Colon (tissue), 2 donors: ENCODE measurements around the gene LHFPL2.
A peak's percentile ranks its signal among the peaks of the same experiment; 100 is the strongest.

Source experiments
- FAIRE-seq: peaks from 2 replicates; lab custom pipeline; 2012; peaks lifted over from hg19 to GRCh38; lab: Jason Lieb, UNC
- donor health status: control.
- donor health status: control.

The LHFPL2 gene

DNA sequence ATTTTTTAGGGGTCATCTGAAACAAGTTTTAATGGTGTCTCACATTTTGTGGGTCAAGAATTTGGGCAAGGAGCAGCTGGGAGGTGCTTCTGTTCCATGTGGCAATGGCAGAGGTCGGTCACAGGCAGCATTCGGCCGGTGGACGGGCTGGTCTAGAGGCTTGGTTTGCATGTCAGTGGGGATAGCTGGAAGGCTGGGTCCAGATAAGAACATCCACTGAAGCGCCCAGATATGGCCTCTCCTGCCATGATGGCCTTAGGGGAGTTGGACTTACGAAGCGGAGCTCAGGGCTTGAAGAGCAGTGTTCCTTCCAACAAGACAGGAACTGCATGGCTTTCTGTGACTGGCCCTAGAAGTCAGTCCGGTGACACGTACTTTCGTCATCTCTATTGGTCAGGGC, 30.3 kb downstream of the LHFPL2 start:
- no peak for FAIRE-seq

DNA sequence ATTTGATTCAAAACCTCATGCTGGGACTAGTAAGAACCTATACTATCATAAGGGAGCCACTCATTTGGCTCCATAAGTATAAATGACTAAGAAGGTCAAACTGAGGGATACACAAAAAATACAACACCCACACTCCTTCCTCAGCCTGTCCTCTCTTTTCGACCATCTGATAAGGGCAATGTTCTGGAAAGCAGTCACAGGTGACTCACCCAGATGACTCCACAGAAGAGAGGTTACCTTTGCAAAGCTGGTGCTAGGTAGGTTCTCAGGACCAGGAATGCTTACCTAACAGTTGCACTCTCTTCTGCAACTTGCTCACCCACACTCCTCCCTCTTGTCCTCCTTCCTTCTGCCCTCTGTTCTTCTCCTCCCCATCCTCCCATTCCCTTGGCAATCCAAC, 32.9 kb downstream of the LHFPL2 start:
- FAIRE-seq = no peak

DNA sequence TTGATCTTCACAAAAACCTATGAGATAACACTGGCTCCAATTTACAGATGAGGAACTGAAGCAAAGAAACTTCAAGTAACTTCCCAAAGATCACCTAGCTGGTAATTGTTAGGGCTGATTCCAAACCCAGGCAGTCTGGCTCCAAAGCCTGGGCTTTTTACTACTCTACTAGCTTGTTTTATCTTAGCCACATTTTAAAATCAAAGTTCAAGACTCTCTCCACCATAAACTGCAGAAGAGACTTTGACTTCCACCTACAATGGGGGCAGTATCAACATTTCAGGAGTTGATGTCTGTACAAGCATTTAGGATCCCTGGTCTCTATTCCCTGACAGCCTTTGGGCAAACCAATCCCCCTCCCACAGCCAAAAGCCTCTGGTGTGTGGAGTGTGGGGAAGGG, 33.8 kb downstream of the LHFPL2 start:
- no peak for FAIRE-seq

DNA sequence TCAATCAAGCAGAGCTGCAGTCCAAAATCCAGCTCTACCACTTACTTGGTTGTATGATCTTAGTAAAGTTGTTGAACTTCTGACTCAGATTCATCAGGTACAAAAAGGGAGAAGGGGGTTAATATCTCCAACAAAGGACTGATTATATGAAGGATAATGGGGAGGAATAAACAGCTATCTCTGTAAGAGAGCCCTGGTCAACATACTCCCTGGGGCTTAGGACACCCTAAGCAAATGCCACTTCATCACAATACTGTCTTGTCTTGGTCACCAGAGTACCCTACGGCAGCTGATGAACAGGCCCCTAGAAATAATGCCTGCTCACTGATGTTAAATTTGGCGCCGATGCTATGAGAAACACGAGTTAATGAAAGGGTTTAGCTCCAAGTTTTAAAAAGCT, 34.8 kb downstream of the LHFPL2 start:
- no peak for FAIRE-seq

DNA sequence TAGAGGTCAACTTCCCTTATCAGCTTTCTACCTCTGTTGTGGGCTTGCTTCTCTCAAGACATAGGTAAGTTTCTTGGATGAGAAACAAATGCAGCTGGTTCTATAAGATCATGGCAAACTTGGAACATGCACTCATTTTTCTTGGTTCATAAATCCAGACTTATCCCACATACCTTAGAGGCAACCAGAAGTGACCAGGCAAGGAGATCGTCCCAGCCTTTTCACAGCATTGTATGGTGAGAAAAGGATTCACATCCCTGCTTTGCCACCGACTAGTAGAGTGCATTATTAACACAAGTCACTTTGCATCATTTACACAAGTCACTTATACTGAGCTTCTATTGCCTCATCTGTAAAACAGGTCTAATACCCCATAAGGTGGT, 35.4 kb downstream of the LHFPL2 start:
- FAIRE-seq = no peak

DNA sequence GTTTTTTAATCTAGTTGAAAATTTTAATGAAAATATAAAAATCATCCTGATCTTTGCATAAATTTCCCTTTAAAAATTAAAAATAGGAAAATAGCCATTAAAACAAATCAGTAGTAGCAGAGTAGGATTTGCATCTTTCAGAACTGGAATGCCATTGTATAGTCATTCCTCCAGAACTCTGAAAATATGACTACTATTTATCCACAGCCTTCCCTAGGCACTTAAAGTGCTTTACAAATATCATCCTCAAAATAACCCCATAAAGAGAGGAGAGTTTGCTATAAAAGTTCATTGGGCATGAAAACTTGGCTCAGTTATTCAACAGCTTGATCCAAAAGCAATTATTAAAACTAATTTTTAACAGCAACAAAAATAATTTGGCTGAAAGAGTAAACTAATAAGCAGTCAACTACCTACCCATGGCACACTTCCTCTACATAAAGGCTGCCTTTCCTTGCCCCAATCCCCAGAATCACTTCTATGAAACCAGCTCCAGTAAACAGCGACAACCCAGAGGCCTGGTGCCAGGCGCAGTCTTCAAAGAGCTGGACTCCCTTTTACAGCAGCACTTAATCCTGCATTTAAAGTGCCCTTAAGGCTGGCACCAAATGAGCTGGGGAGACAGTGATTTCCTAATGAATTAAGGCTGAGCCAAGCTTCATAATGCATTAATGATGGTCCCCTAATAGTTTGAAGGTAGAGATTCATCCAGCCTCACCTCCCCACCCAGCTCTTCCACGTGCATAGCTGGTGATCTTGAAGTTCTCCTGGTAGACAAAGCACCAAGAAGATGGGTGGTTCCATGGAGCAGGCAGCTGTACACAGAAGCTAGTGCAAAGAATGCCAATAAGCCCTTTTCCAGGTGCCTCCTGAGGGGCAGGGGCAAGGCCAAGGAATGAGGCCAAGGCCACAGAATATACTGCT, 36.1 kb downstream of the LHFPL2 start:
- peak; percentile 41 for FAIRE-seq

DNA sequence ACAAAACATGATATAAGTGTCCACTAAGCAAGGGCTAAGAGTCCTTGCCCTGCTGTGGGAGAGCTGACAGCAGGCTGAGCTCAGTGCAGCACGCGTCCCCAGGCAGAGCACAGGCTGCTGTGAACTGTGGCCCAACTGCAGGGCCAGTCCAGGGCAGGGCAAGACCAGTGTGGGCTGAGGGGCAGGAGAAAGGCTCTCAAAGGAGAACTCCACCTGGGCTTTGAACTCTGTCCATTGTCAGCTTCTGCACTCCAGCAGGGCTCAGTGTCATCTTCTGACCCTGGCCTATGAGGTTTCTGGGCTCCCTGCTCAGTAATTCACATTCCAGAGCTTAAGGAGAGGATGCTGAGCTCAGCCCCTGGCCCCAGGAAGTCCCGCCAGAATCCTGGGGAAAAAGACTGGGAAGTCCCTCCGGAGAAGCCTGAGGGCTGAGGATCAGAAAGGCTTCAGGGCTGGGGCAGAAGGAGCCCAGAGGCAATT, 37.4 kb downstream of the LHFPL2 start:
- no peak for FAIRE-seq

DNA sequence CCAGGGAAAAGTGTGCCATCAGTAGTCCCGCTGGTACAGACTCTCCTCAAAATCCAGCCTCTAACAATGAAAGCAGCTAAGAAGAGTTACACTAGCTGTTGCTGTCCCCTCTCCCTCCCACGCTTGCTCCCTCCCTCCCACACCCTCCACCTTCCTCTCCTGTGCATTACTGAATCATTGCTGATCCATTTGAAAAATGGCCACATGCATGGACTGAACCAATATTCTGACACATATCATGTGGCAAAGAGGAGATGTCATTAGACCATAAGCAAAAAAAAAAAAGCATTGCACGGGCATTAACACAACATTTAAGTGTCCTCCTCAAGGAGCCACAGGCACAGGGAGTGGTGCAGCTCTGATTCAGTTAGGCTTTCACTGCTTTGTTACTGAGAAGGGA, 37.9 kb downstream of the LHFPL2 start:
- FAIRE-seq = no peak

DNA sequence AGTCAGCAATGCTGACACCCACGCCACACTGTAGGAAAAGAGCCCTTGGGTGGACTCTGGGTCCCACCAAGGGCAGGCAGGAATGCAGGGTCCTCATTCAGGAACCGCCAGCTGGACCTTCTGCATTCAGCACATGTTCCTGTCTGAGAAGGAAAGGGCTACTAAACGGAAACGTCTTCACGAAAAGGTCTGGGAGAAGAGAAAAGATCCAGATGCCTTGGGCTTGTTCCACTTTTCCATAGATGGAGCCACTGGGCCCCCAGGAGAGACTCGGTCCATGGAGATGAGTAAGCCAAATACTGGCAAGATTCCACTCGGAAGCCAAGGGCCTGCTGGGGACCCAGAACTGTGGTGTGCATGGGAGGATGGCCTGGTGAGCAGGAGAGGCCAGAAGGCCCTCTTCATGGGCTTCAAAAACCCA, 38.4 kb downstream of the LHFPL2 start:
- FAIRE-seq = no peak

DNA sequence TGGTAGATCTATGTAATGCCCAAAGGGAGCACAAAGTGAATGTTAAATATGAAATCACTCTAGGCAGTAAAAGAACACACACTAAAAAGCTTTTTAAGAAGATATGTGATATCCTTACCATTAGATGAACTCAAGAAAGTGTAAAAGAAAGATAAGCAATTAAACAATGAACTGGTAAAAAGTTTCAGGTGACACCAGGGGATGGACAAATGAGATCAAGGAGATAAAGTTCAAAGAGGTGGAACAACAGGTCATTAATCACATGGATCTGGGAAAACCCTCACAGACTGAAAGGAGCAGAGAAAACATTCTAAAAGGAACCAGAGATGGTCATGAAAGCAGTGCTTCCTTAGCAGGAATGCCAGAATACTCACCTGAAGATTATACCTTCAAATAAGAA, 40.7 kb downstream of the LHFPL2 start:
- FAIRE-seq = no peak

DNA sequence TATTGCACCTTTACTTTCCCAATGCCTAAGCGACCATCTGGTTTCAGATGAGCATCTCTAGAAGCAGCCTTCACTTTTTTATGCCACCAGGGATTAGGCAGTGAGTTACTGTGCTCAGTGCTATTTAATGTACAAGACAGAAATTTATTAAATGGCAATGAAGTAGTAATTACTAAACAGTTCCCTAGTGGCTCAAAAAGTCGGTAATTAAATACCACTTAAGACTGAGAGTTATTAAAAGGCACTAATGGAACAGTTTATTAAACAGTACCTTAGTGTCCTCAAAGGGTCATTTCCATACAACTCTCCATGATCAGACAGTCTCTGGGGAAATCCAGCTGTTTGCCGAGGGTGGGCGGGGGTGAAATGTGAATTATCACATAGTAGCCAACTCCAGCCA, 42.3 kb downstream of the LHFPL2 start:
- FAIRE-seq = no peak

DNA sequence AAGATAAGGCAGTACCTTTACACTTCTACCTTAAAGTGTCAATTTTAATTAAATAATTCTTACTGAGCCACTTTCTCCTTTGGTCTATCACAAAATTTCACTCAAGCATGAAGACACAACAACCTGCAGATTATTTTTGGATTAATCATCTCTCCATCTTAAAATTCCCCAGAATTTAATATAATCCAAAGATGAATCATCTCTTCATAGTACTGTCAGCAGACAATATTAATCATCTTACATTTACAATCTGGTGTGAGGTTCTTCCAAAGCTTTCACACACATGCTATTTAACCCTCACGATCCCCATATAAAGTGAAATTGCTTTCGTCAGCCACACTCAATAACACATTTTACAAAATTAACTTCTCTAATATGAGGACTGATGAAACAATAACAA, 43.0 kb downstream of the LHFPL2 start:
- FAIRE-seq = no peak

DNA sequence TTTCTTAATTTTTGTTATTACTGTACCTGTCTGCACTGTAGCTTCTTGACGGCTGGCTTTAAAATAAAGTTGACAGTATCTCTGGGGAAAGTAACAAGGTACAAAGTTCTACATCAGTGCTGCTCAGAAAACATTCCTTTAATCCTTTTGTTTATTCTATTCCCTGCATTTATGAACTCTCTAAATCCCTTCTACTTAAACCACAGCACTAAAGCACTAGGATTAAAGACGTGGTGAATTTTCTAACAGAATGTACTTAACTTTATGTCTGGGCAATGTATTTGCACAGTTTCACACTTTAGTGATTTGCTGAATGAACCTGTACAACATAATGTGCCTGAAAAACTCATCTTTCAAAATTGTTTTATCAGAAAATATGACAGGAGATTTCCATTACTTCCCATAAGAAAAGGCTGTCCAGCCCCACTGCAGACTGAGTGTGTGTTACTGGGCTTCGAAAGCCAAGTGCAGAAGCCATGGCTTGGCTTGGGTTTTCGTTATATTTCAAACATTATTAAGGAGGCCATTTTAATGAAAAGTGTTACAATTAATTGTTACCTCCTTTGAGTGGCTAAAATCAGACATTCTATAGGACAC, 43.8 kb downstream of the LHFPL2 start:
- FAIRE-seq = peak; percentile 33

DNA sequence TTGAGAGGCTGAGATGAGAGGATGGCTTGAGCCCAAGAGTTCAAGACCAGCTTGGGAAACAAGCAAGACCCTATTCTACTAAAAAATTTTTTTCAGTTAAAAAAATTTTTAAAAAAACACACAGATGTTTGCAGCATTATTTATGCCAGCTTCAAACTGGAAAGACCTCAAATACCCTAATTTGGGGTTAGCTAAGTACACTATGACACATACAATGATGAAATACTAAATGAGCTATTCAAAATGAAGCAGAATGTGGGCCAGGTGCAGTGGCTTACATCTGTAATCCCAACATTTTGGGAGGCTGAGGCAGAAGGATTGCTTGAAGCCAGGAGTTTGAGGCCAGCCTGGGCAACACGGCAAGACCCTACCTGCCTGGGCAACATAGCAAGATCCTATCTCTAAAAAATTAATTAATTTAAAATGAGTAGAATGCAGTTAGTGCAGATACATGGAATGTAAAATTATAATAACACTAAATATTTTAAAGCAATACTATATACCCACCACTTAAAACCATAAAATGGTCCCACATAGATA, 44.9 kb downstream of the LHFPL2 start:
- no peak for FAIRE-seq

DNA sequence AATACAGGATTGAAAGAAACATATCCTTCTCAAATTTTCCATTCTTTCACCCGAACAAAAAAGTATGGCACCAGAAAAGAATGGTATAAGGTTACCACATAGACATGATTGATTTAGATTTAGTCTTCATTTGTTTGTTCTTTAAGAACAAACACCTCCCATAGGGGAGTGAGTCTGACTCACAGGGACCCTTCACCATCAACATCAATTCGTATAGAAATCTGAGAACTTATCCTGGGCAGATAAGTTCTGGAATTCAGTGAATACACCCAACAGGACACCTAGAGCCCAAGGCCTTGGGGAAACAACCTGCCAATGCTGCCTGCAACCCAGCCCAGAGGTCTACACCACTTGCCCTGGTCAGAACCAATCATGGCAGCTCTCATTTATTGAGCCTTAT, 46.2 kb downstream of the LHFPL2 start:
- FAIRE-seq = no peak

DNA sequence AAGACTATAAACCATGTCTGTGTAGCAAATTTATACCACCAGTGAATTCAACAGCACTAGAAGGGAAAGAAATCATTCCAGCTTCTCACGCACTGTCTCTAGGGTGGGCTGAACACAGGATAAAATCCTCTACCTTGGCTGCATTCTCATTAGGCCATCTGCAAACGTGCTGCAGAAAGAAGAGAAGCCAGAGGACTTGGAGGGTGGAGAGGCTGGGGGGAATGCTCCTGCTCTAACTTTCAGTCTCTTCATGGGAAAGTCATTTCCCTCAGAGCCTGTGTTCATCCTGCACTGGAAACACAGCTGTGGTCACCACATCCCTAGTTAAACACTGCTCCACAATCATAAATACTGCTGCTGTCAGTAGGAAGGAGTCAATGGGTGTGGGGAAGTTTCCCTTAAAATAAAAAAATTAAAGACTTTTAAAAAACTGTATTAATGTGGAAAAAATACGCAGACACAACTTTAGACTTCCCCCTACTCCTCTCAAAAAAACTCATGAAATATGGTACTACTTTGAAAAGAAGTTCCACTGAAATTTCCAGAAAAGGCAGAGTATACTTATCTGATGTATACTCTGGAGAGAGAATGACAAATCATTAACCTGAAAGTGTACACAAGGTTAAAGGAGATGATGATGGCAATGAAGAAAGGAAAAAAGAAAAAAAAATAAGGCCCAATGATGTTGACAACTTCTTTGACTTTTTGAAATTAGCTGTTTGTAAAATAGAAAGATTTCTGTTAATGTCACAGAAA, 46.8 kb downstream of the LHFPL2 start:
- no peak for FAIRE-seq

DNA sequence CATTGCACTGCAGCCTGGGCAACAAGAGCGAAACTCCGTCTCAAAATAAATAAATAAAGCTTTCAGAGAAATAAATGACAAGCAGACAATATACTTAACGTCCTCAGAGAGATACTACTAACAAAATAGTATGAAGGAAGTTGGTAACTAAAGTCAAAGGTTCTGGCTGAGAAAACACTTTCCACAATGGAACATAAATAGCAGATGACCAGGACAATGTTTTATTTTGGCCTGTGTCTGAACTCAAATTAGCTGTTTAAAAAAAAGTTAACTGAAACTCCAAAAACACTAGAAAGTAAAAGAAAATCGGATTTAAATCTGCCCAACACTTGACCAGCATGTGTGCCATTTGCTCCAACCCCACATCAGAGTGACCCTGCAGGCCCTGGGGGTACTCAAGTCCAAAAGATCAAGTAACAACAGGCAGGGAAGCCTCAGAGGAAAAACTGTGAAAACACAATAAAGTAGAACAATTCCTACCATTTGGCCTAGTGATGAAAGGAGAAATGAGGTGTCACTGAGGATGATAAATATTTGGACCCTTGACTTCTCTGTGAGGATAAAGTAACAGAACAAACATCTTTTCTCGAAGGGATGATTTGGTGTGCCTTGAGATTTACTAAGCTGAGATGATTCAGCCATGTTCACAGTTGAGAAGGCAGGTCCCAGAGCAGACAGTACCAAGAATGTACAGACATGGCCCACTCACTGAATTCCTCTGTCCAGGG, 47.7 kb downstream of the LHFPL2 start:
- FAIRE-seq = no peak

DNA sequence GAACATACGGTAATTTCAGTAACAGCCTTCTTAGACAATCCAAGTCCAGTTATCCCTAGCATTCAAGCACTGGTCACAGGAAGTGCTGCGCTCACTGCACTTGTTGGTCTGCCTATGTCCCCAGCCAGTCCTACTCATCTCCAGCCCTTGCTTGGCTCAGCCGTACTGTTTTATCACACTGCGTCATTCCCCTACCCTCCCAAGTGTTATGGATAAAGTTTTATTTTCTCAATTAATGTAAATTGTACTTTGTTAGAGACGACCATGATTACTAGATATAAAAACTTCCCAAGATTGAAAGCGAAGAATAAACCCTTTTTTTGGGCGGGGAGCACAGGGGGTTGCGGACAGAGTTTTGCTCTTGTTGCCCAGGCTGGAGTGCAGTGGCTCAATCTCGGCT, 49.6 kb downstream of the LHFPL2 start:
- no peak for FAIRE-seq

DNA sequence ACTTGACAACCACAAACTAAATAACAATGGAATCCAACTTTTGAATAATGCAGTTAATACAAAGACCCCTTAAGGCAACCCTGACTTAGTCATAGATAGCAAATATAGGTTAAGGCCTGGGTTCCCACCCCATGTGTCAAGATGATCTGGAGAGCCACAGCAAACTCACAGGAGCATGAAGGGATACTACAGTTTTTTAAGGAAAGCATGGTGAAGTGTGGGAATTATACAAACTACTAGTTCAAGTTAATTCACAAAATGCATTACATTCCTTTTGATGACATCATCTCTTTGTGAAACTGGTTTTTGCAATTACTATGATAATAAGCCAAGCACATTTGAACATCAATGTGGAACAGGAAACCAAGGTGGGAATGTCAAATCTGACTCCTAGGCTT, 50.6 kb downstream of the LHFPL2 start:
- no peak for FAIRE-seq

DNA sequence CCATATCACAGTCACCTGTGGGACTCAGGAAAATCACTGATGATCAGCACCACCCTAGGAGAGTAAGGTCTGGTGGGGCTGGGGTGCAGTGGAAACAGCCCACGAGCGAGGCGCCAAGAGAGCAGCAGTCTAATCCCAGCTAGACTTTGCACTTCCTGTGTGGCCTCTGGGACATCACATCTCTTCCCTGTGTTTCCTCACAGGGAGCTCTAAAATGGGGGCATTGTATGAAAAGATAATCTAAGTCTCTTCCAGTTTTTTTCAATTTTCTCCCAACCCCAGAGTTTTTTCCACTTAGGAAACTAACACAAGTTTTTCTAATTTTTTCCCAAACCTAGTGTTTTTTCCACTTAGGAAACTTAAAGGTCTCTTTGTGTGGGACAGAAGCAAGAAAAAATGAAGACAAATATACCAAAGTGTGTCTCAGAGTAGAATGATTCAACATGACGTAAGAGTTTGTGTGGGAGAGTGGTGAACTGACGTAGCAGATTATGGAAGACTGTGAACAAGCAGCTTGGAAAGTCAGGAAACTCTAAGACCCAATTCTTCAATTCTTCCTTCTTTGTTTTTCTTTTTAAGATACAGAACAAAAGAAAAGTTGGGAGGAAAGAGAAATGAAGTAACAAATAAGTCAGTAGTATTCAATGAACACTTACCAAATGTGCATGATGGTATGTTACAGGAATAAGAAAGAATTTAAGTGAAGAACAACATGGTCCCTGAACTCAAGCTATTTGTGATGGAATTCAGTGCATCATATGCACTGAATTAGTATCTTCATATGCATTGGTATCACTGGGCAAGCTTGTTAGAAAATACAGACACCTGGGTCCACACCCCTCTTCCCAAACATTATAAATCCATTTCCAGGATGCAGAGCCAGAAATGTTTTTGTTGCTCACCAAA, 51.3 kb downstream of the LHFPL2 start:
- no peak for FAIRE-seq

DNA sequence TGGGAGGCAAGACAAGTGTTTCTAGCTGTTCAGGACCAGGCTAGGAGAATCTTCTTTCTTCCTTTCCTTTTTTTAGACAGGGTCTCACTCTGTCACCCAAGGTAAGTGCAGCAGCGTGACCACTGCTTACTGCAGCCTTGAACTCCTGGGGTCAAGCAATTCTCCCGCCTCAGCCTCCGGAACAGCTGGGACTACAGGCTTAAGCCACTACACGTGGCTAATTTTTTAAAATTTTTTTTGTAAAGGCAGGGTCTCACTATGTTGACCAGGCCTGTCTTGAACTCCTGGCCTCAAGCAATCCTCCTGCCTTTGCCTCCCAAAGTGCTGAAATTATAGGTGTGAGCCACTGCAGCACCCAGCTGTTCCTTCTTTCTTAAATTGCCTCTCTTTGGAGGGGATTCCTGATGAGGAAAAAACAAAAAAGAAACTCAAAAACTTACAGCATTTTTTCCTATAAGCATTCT, 53.1 kb downstream of the LHFPL2 start:
- FAIRE-seq = no peak
